Common myeloid progenitor, CD34-positive (primary cell): ENCODE results near the gene CSF1R.

Source experiments
- CTCF ChIA-PET: fragments of 350-600 bp; sonication (Branson Sonifier 250); formaldehyde crosslinking; loops from one replicate; lab custom pipeline; 2021; ENCODE audit warnings: antibody characterized with exemption; lab: Charles Lee
- POLR2A ChIA-PET: fragments of 350-600 bp; sonication (Branson Sonifier 250); formaldehyde crosslinking; loops from one replicate; lab custom pipeline; 2021; ENCODE audit warnings: antibody characterized with exemption; lab: Charles Lee
- DNase-seq, 3 donors: peaks; one replicate each; pipeline versions ENCODE4 v3.0.0 to v3.0.0-alpha.2; 2013
- H3K27ac ChIP-seq, 2 experiments: 1 replicate in 1 of 2; 2 replicates in 1 of 2; pipeline ENCODE4 v1.7.0; 2013; ENCODE audit warnings: inconsistent platforms in 2 of 2, low read length in 2 of 2, mild to moderate bottlenecking in 2 of 2, low read depth in 1 of 2, moderate library complexity in 1 of 2; ENCODE audit not compliant: severe bottlenecking in 2 of 2, insufficient read depth in 1 of 2, poor library complexity in 1 of 2
- H3K27me3 ChIP-seq, 5 experiments: replicated peaks in 2 of 5; 1 replicate in 3 of 5; 2 replicates in 2 of 5; pipeline versions ENCODE4 v1.6.1 to v1.7.0; 2013; ENCODE audit warnings: low read length in 4 of 5, mild to moderate bottlenecking in 2 of 5, moderate library complexity in 2 of 5, inconsistent platforms in 1 of 5; ENCODE audit not compliant: insufficient read depth in 5 of 5, control insufficient read depth in 4 of 5
- H3K36me3 ChIP-seq, 4 experiments: 1 replicate in 2 of 4; 2 replicates in 2 of 4; pipeline versions ENCODE4 v1.6.1 to v1.7.0; 2013; ENCODE audit warnings: low read length in 3 of 4, control low read depth in 1 of 4, mild to moderate bottlenecking in 1 of 4; ENCODE audit not compliant: control insufficient read depth in 4 of 4, insufficient read depth in 4 of 4
- H3K4me1 ChIP-seq, 4 experiments: 1 replicate in 3 of 4; 2 replicates in 1 of 4; pipeline versions ENCODE4 v1.6.1 to v1.7.1; 2013; ENCODE audit warnings: low read length in 3 of 4, mild to moderate bottlenecking in 3 of 4, control low read depth in 1 of 4, inconsistent platforms in 1 of 4, moderate library complexity in 1 of 4; ENCODE audit not compliant: control insufficient read depth in 4 of 4, insufficient read depth in 4 of 4; ENCODE audit errors: control extremely low read depth in 1 of 4
- H3K4me3 ChIP-seq, 7 experiments: 1 replicate in 4 of 7; 2 replicates in 3 of 7; pipeline versions ENCODE4 v1.5.1 to v1.7.0; 2013; ENCODE audit warnings: mild to moderate bottlenecking in 7 of 7, low read length in 6 of 7, moderate library complexity in 6 of 7, inconsistent platforms in 2 of 7, low read depth in 2 of 7, control low read depth in 1 of 7; ENCODE audit not compliant: insufficient read depth in 4 of 7, control insufficient read depth in 1 of 7; ENCODE audit errors: extremely low read depth in 1 of 7
- H3K9me3 ChIP-seq, 5 experiments: 1 replicate in 4 of 5; 2 replicates in 1 of 5; pipeline versions ENCODE4 v1.6.1 to v1.7.1; 2013; ENCODE audit warnings: low read length in 4 of 5, mild to moderate bottlenecking in 2 of 5, inconsistent platforms in 1 of 5, low read depth in 1 of 5, moderate library complexity in 1 of 5; ENCODE audit not compliant: control insufficient read depth in 4 of 5, insufficient read depth in 2 of 5; ENCODE audit errors: control extremely low read depth in 1 of 5
- WGBS: methylation state at CpG from one replicate; pipeline ENCODE4 v1.1.5; 2013; ENCODE audit not compliant: insufficient coverage; 5-methylcytosine and 5-hydroxymethylcytosine counted together

CSF1R gene

GRCh38 chr5:150007050-150007449 is 79.3 kb downstream of the CSF1R start:
- Histone ChIP-seq H3K27ac (no peak overlapping the region), H3K36me3 (peaks cover 23 to 73% (median 51%) of the 10 kb centered on the region in 4 experiments), H3K9me3 (no peaks in the 10 kb centered on the region), H3K4me3 (no peak overlapping the region), H3K27me3 (no peaks in the 10 kb centered on the region), H3K4me1 (peaks cover 7 to 12% (median 10%) of the 10 kb centered on the region in 4 experiments)
- CTCF ChIA-PET: interaction anchor here (0.8 to 3.8 kb wide), 11 partner anchors 10 to 124 kb away, joined by 3 to 18 read pairs (median 4); no protein-coding TSS in a partner anchor
- POLR2A ChIA-PET: no interaction called here
- no peak for DNase-seq

GRCh38 chr5:150006318-150006717 is 80.0 kb downstream of the CSF1R start:
- ChIA-PET POLR2A (interaction anchor here (0.6 kb wide), 1 partner anchor 25 kb away, joined by 3 read pairs; no protein-coding TSS in a partner anchor), CTCF (interaction anchor here (0.9 to 3.8 kb wide), 12 partner anchors 9 to 124 kb away, joined by 3 to 18 read pairs (median 4); no protein-coding TSS in a partner anchor)
- H3K4me3 ChIP-seq: no peak overlapping the region

More at GRCh38 chr5:150006318-150006717, 80.0 kb downstream of the CSF1R start:
- Histone ChIP-seq H3K27ac (no peak overlapping the region), H3K4me1 (peaks cover 11 to 16% (median 16%) of the 10 kb centered on the region in 4 experiments), H3K9me3 (no peaks in the 10 kb centered on the region), H3K36me3 (peaks cover 21 to 69% (median 48%) of the 10 kb centered on the region in 4 experiments), H3K27me3 (no peaks in the 10 kb centered on the region)
- DNase-seq: no peak
- 100% methylated on average over 2 of the region's 4 CpGs for WGBS
